Kidney (tissue), 22 donors: ENCODE measurements around the gene LYG2. TPM values are rescaled to one million over a fixed set of nuclear protein-coding genes. Genes with fewer than 3 reads are reported as not detected.
"Not testable (repeated sequence)": the region's sequence is repeated elsewhere in the genome, so short reads cannot be mapped to it uniquely, and the experiment has no call there.

Experiments
- DNase-seq, 5 donors: peaks; one replicate each; pipeline ENCODE4 v3.0.0-alpha.2; 2013 to 2020
- FAIRE-seq: peaks from 2 replicates; lab custom pipeline; 2012; peaks lifted over from hg19 to GRCh38; lab: Jason Lieb, UNC
- H3K27ac ChIP-seq, 2 donors: one replicate each; pipeline ENCODE4 v1.7.0; 2013; ENCODE audit warnings: low read depth in 2 of 2, low read length in 2 of 2, inconsistent platforms in 1 of 2
- H3K27me3 ChIP-seq: one replicate; pipeline ENCODE4 v1.7.1; 2013; ENCODE audit warnings: low read length, inconsistent platforms; ENCODE audit not compliant: control insufficient read depth, insufficient read depth
- H3K36me3 ChIP-seq, 3 donors: one replicate each; pipeline versions ENCODE4 v1.7.0 to v1.7.1; 2013; ENCODE audit warnings: low read length in 3 of 3, control low read depth in 1 of 3, inconsistent platforms in 1 of 3; ENCODE audit not compliant: insufficient read depth in 3 of 3, control insufficient read depth in 2 of 3
- H3K4me1 ChIP-seq, 3 donors: one replicate each; pipeline versions ENCODE4 v1.7.0 to v1.7.1; 2013; ENCODE audit warnings: low read length in 3 of 3, inconsistent platforms in 1 of 3, low read depth in 1 of 3; ENCODE audit not compliant: control insufficient read depth in 2 of 3, insufficient read depth in 2 of 3
- H3K4me3 ChIP-seq, 3 donors: one replicate each; pipeline versions ENCODE4 v1.7.0 to v1.8.1; 2013; ENCODE audit warnings: low read length in 3 of 3, control low read depth in 1 of 3, inconsistent platforms in 1 of 3
- H3K9ac ChIP-seq, 3 donors: one replicate each; pipeline versions ENCODE4 v1.7.0 to v1.7.1; 2013; ENCODE audit warnings: low read length in 3 of 3, control low read depth in 1 of 3, inconsistent platforms in 1 of 3
- H3K9me3 ChIP-seq, 3 donors: one replicate each; pipeline versions ENCODE4 v1.7.0 to v1.7.1; 2013; ENCODE audit warnings: low read length in 3 of 3, control low read depth in 1 of 3, inconsistent platforms in 1 of 3; ENCODE audit not compliant: control insufficient read depth in 2 of 3, insufficient read depth in 1 of 3
- CTCF ChIP-seq: IDR thresholded peaks from 3 replicates; pipeline ENCODE4 v1.5.1; 2012; ENCODE audit warnings: mild to moderate bottlenecking, moderate library complexity, borderline replicate concordance; ENCODE audit not compliant: insufficient read depth; ENCODE audit errors: extremely low read depth
- intact Hi-C: fragments of 100-400 bp; cut with DNase I; formaldehyde crosslinking; loops from one replicate; pipeline ENCODE4 v1.11.1; 2022
- long read RNA-seq, 10 donors: library from polyadenylated mRNA in 1 of 10; unstranded in 1 of 10; transcript quantifications; one replicate each; pipeline ENCODE4 v2.0.0 and lab custom pipeline, GENCODE V29; 2021 to 2026
- polyA plus RNA-seq: library from polyadenylated mRNA; stranded (reverse); fragments of 350-450 nt; fragmentation: Illumina TruSeq; extraction: RNeasy Lipid Tissue Mini Kit (QIAGEN cat#74804); gene quantifications from one replicate; pipeline ENCODE4 v1.2.3, GENCODE V29; 2014; ENCODE audit warnings: low read depth, low replicate concordance; ENCODE audit not compliant: insufficient read depth
- total RNA-seq: library from RNA; stranded (reverse); fragmentation: NEBNext Ultra II Directional; extraction: Animal tissue kit (Norgen Biotek cat#: 25700); gene quantifications from one replicate; pipeline ENCODE4 v1.2.1, GENCODE V29; 2021
- donor health status: control.
- donor health status: control.
- donor health status: control.
- donor health status: control.
- donor health status: control.
- donor health status: DM: yes; HTN: yes; CAD: no.
- donor health status: Normal renal cell carcinoma (clear cell type).

Gene LYG2
- total RNA-seq (not detected), polyA plus RNA-seq (not detected)
- long read RNA-seq, donor 1 = 0 reads
- long read RNA-seq, donor 2 = 0 reads
- long read RNA-seq, donor 3 = 0 reads
- long read RNA-seq, donor 4 = 0 reads
- long read RNA-seq, donor 5 = 0 reads
- long read RNA-seq, donor 6 = 0 reads
- long read RNA-seq, donor 7 = 0 reads
- long read RNA-seq, donor 8 = 0 reads
- long read RNA-seq, donor 9 = 0 reads
- long read RNA-seq, donor 10 = 0 reads

GRCh38 chr2:99255491-99256318 lies at the start of gene LYG2:
Gene LYG2, minus strand, starts transcription at chr2:99255666. Its CDS starts 1,406 bp downstream, at chr2:99254260.
- Histone ChIP-seq H3K36me3 (peaks cover 0 to 3% (median 0%) of the 10 kb centered on the region in 3 donors), H3K27me3 (no peaks in the 10 kb centered on the region), H3K9me3 (no peaks in the 10 kb centered on the region), H3K9ac (no peak within 1 kb of the TSS), H3K4me3 (no peak within 1 kb of the TSS), H3K4me1 (no peaks in the 10 kb centered on the region), H3K27ac (no peak within 1 kb of the TSS)
- no peak for DNase-seq
- no peak for FAIRE-seq
- no peak for TF ChIP-seq CTCF
- intact Hi-C loops = no loop called here

GRCh38 chr2:99301097-99301496 lies 45.6 kb upstream of the LYG2 start, which contains the start of gene LYG1:
Gene LYG1, minus strand, starts transcription at chr2:99301197. Its CDS starts 5,527 bp downstream, at chr2:99295670.
- H3K9me3 ChIP-seq, intact Hi-C loops, H3K9ac ChIP-seq, H3K4me1 ChIP-seq, H3K4me3 ChIP-seq, H3K27me3 ChIP-seq, H3K27ac ChIP-seq, DNase-seq, H3K36me3 ChIP-seq: not testable (repeated sequence)
- peak; percentile 94 for FAIRE-seq

- H3K9me3 ChIP-seq = no peaks in the 10 kb centered on the region
- no peak for TF ChIP-seq CTCF
- H3K9ac ChIP-seq = no peak overlapping the region
- FAIRE-seq (no peak), DNase-seq (no peak)
- no peaks in the 10 kb centered on the region for H3K4me1 ChIP-seq
- H3K27ac ChIP-seq = no peak overlapping the region
- H3K36me3 ChIP-seq = no peaks in the 10 kb centered on the region
- H3K27me3 ChIP-seq = no peaks in the 10 kb centered on the region
- intact Hi-C loops = no loop called here
- H3K4me3 ChIP-seq = no peak overlapping the region
Measured at GRCh38 chr2:99299580-99299979, 44.1 kb upstream of the LYG2 start.

GRCh38 chr2:99297994-99298393 lies 42.5 kb upstream of the LYG2 start:
- no peak for FAIRE-seq
- no peak overlapping the region for H3K4me3 ChIP-seq
- H3K4me1 ChIP-seq = no peaks in the 10 kb centered on the region
- DNase-seq = no peak
- intact Hi-C loops = no loop called here
- H3K27me3 ChIP-seq = no peaks in the 10 kb centered on the region
- H3K27ac ChIP-seq = no peak overlapping the region
- H3K9ac ChIP-seq = no peak overlapping the region
- H3K9me3 ChIP-seq = no peaks in the 10 kb centered on the region
- no peaks in the 10 kb centered on the region for H3K36me3 ChIP-seq
- no peak for TF ChIP-seq CTCF
